Measurements from ENCODE around the gene SLC22A23.

Gene SLC22A23

GRCh38 chr6:3429211-3429610, 27.6 kb downstream of the SLC22A23 start:
- no peak overlapping the region for H2AFZ ChIP-seq (ENCODE audit: low read length)

GRCh38 chr6:3428700-3429099, 28.1 kb downstream of the SLC22A23 start:
- TF ChIP-seq EZH2 (optimal IDR thresholded peaks at IDR 0.05; ENCODE audit: low read depth, low read length) (no peak), CTCF (IDR thresholded peaks at IDR 0.05; ENCODE audit: low read length) (no peak), EZH2phosphoT487 (IDR thresholded peaks at IDR 0.05; ENCODE audit: low read length) (no peak)
- no peak overlapping the region for H3K27ac ChIP-seq (ENCODE audit: low read length)
- H2AFZ ChIP-seq (ENCODE audit: low read length) = no peak overlapping the region
- H3K27me3 ChIP-seq (replicated peaks; ENCODE audit: insufficient read depth, low read length) = no peaks in the 10 kb centered on the region
- H3K9me2 ChIP-seq (replicated peaks; ENCODE audit: insufficient read depth, low read length) = no peaks in the 10 kb centered on the region
- no peak for DNase-seq
- H3K79me2 ChIP-seq (ENCODE audit: low read length) = no peaks in the 10 kb centered on the region
- H3K9ac ChIP-seq (ENCODE audit: low read length) = no peak overlapping the region
- H3K9me3 ChIP-seq (replicated peaks; ENCODE audit: insufficient read depth, low read length) = no peaks in the 10 kb centered on the region
- no peaks in the 10 kb centered on the region for H4K20me1 ChIP-seq (ENCODE audit: insufficient read depth, low read length)
- no peak overlapping the region for H3K4me3 ChIP-seq (ENCODE audit: low read length)
- H3K4me2 ChIP-seq (ENCODE audit: low read depth, low read length) = no peak overlapping the region
- H3K36me3 ChIP-seq (replicated peaks; ENCODE audit: insufficient read depth, low read length) = no peaks in the 10 kb centered on the region
- no peaks in the 10 kb centered on the region for H3F3A ChIP-seq (ENCODE audit: insufficient read depth, low read length)
- H3K4me1 ChIP-seq (ENCODE audit: low read length) = no peaks in the 10 kb centered on the region

More at GRCh38 chr6:3429211-3429610, 27.6 kb downstream of the SLC22A23 start:
- no peak overlapping the region for H3K9ac ChIP-seq (ENCODE audit: low read length)
- H4K20me1 ChIP-seq (ENCODE audit: insufficient read depth, low read length) = no peaks in the 10 kb centered on the region
- no peak overlapping the region for H3K27ac ChIP-seq (ENCODE audit: low read length)
- no peak overlapping the region for H3K4me3 ChIP-seq (ENCODE audit: low read length)
- DNase-seq = no peak
- no peaks in the 10 kb centered on the region for H3K9me2 ChIP-seq (replicated peaks; ENCODE audit: insufficient read depth, low read length)
- TF ChIP-seq EZH2 (optimal IDR thresholded peaks at IDR 0.05; ENCODE audit: low read depth, low read length) = no peak
- TF ChIP-seq EZH2phosphoT487 (IDR thresholded peaks at IDR 0.05; ENCODE audit: low read length) = no peak
- TF ChIP-seq CTCF (IDR thresholded peaks at IDR 0.05; ENCODE audit: low read length) = no peak
- H3K27me3 ChIP-seq (replicated peaks; ENCODE audit: insufficient read depth, low read length) = no peaks in the 10 kb centered on the region
- no peaks in the 10 kb centered on the region for H3K36me3 ChIP-seq (replicated peaks; ENCODE audit: insufficient read depth, low read length)
- H3K4me2 ChIP-seq (ENCODE audit: low read depth, low read length) = no peak overlapping the region
- H3K79me2 ChIP-seq (ENCODE audit: low read length) = no peaks in the 10 kb centered on the region
- no peaks in the 10 kb centered on the region for H3K4me1 ChIP-seq (ENCODE audit: low read length)
- no peaks in the 10 kb centered on the region for H3F3A ChIP-seq (ENCODE audit: insufficient read depth, low read length)
- no peaks in the 10 kb centered on the region for H3K9me3 ChIP-seq (replicated peaks; ENCODE audit: insufficient read depth, low read length)

GRCh38 chr6:3428247-3428646, 28.6 kb downstream of the SLC22A23 start:
- H3K4me1 ChIP-seq (ENCODE audit: low read length) = no peaks in the 10 kb centered on the region
- no peak for DNase-seq
- no peak overlapping the region for H3K27ac ChIP-seq (ENCODE audit: low read length)
- no peaks in the 10 kb centered on the region for H3K27me3 ChIP-seq (replicated peaks; ENCODE audit: insufficient read depth, low read length)
- no peak overlapping the region for H2AFZ ChIP-seq (ENCODE audit: low read length)
- H4K20me1 ChIP-seq (ENCODE audit: insufficient read depth, low read length) = no peaks in the 10 kb centered on the region
- H3K36me3 ChIP-seq (replicated peaks; ENCODE audit: insufficient read depth, low read length) = no peaks in the 10 kb centered on the region
- H3K9ac ChIP-seq (ENCODE audit: low read length) = no peak overlapping the region
- H3K9me2 ChIP-seq (replicated peaks; ENCODE audit: insufficient read depth, low read length) = no peaks in the 10 kb centered on the region
- H3K4me3 ChIP-seq (ENCODE audit: low read length) = no peak overlapping the region
- TF ChIP-seq EZH2 (optimal IDR thresholded peaks at IDR 0.05; ENCODE audit: low read depth, low read length) (no peak), CTCF (IDR thresholded peaks at IDR 0.05; ENCODE audit: low read length) (no peak), EZH2phosphoT487 (IDR thresholded peaks at IDR 0.05; ENCODE audit: low read length) (no peak)
- no peak overlapping the region for H3K4me2 ChIP-seq (ENCODE audit: low read depth, low read length)
- no peaks in the 10 kb centered on the region for H3K79me2 ChIP-seq (ENCODE audit: low read length)
- no peaks in the 10 kb centered on the region for H3F3A ChIP-seq (ENCODE audit: insufficient read depth, low read length)
- H3K9me3 ChIP-seq (replicated peaks; ENCODE audit: insufficient read depth, low read length) = no peaks in the 10 kb centered on the region

Measured in MM.1S (cell line).